Colonic mucosa (tissue), 4 donors: ENCODE data around the gene LAPTM4A. TPM values are rescaled to one million over a fixed set of nuclear protein-coding genes. Genes with fewer than 3 reads are reported as not detected.

Experiments used
- DNase-seq: peaks from one replicate; pipeline ENCODE4 v3.0.0-alpha.2; 2020
- H3K27ac ChIP-seq: fragments of 200-600 bp; one replicate; pipeline ENCODE4 v1.8.0; 2021
- H3K27me3 ChIP-seq: fragments of 200-600 bp; one replicate; pipeline ENCODE4 v1.8.0; 2021
- H3K36me3 ChIP-seq: fragments of 200-600 bp; one replicate; pipeline ENCODE4 v1.8.0; 2021
- H3K4me1 ChIP-seq: fragments of 200-600 bp; one replicate; pipeline ENCODE4 v1.8.0; 2021; ENCODE audit warnings: mild to moderate bottlenecking
- H3K4me3 ChIP-seq: fragments of 200-600 bp; one replicate; pipeline ENCODE4 v1.8.0; 2021
- H3K9ac ChIP-seq, 2 donors: one replicate each; pipeline ENCODE4 v1.7.0; 2013; ENCODE audit warnings: control low read depth in 2 of 2, low read depth in 2 of 2, low read length in 2 of 2
- H3K9me3 ChIP-seq: fragments of 200-600 bp; one replicate; pipeline ENCODE4 v1.8.0; 2021
- intact Hi-C: fragments of 100-400 bp; cut with DNase I; formaldehyde crosslinking; loops from one replicate; pipeline ENCODE4 v1.14.1; 2022
- total RNA-seq, 2 donors: library from RNA; stranded (reverse); fragmentation: NEBNext Ultra II Directional in 1 of 2; extraction: Animal tissue kit (Norgen Biotek cat#: 25700) in 1 of 2; gene quantifications; one replicate each; pipeline ENCODE4 v1.2.1, GENCODE V29; 2021
- TF ChIP-seq, protein P1 (sequence below): fragments of 200-600 bp; IDR thresholded peaks from one replicate; pipeline ENCODE4 v1.8.0; 2022; ENCODE audit warnings: antibody characterized with exemption, mild to moderate bottlenecking
- donor health status: healthy.
- donor health status: DM: no; HTN: no; CAD: no.
- donor health status: DM: no; HTN: no; CAD: no.

The LAPTM4A gene
- total RNA-seq, 2 donors from 2014 or later = 158 to 190 TPM

DNA sequence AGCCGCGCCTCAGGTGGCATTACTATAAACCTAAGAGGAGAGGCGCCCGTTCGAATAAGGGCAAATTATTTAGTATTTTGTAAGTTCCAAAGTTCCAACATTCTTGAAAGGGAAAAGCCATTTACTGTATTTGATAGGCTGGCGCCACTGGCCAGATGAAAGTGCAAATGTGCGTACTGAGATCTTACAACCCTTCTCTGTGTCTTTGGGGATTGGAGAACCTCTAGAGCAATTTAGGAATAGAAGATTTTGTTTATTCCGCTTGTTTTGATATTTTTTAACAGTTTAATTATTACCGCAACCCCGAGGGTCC, 61.1 kb downstream of the LAPTM4A start:
- Histone ChIP-seq H3K4me3 (peak overlapping the region; percentile 65), H3K4me1 (no peaks in the 10 kb centered on the region), H3K9me3 (no peaks in the 10 kb centered on the region), H3K9ac (peak overlapping the region in 1 of 2 donors; percentile 36), H3K27me3 (no peaks in the 10 kb centered on the region), H3K27ac (no peak overlapping the region), H3K36me3 (no peaks in the 10 kb centered on the region)
- TF ChIP-seq, protein P1, sequence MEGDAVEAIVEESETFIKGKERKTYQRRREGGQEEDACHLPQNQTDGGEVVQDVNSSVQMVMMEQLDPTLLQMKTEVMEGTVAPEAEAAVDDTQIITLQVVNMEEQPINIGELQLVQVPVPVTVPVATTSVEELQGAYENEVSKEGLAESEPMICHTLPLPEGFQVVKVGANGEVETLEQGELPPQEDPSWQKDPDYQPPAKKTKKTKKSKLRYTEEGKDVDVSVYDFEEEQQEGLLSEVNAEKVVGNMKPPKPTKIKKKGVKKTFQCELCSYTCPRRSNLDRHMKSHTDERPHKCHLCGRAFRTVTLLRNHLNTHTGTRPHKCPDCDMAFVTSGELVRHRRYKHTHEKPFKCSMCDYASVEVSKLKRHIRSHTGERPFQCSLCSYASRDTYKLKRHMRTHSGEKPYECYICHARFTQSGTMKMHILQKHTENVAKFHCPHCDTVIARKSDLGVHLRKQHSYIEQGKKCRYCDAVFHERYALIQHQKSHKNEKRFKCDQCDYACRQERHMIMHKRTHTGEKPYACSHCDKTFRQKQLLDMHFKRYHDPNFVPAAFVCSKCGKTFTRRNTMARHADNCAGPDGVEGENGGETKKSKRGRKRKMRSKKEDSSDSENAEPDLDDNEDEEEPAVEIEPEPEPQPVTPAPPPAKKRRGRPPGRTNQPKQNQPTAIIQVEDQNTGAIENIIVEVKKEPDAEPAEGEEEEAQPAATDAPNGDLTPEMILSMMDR = no peak
- no peak for DNase-seq
- intact Hi-C loops = no loop called here

DNA sequence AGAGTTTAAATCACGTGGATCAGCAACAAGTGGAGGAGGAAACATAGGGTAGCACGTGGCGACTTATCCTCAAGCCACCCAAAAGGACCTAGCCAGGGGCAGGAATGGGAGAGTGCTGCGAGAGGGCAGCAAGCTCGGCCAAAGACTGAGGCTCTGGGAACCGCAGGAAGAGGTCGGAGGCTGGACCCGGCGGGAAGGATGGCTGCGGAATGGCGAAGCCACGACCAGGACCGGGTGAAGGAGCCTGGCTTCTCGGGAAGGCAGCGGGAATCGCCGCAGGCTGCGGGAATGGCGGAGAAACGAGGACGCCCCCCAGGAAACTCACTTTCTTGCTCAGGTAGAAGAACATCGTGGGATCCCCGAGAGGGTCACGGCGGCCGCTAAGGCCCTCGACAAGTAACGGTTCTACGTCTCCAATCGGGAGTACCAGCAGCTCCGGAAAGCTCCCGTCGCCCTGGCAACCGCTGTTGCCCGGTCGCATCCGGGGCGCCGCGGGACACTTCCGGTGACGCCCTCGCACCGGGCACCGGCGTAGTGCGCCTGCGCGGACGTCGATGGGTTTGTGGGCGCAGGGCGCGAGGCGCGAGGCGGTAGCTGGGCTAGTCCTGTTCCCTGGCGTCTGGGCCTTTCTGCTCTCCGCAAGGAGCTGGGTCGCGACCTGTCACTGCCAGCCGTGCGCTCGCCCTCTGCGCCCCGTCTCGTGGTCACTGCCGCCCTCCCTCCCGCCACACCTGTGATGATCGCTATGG, 61.6 kb downstream of the LAPTM4A start, which contains the start of gene WDR35:
Gene WDR35 (minus strand): TSS at position 439 of the 749 bp plus-strand sequence. CDS start 90 bp downstream, at position 349.
- peak within 1 kb of the TSS; percentile 36 to 45 for H3K9ac ChIP-seq
- TF ChIP-seq, protein P1 = no peak
- H3K9me3 ChIP-seq = no peaks in the 10 kb centered on the region
- no peaks in the 10 kb centered on the region for H3K27me3 ChIP-seq
- peak within 1 kb of the TSS; percentile 65 for H3K4me3 ChIP-seq
- H3K36me3 ChIP-seq = no peaks in the 10 kb centered on the region
- no peak within 1 kb of the TSS for H3K27ac ChIP-seq
- no peaks in the 10 kb centered on the region for H3K4me1 ChIP-seq
- intact Hi-C loops = no loop called here
- DNase-seq = peak; percentile 94

DNA sequence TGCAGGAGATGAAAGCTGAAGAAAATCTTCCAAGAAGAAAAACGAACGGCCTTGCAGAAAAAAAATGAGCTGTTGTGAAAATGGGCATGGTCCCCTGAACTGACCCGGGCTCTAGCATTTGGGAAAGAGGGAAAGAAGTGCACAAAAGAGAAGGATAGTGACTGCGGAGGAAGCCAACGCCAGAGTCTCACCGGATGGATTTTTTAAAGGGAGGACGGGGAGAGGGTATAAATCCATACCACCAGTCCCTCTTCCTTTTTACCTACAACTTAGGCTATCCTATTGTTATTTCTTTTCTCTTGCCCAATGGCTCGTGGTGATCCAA, 62.1 kb downstream of the LAPTM4A start:
- intact Hi-C loops = no loop called here
- no peak overlapping the region for H3K27ac ChIP-seq
- TF ChIP-seq, protein P1 = no peak
- no peaks in the 10 kb centered on the region for H3K36me3 ChIP-seq
- H3K27me3 ChIP-seq = no peaks in the 10 kb centered on the region
- peak overlapping the region; percentile 65 for H3K4me3 ChIP-seq
- no peaks in the 10 kb centered on the region for H3K4me1 ChIP-seq
- H3K9me3 ChIP-seq = no peaks in the 10 kb centered on the region
- peak overlapping the region in 1 of 2 donors; percentile 36 for H3K9ac ChIP-seq
- no peak for DNase-seq

DNA sequence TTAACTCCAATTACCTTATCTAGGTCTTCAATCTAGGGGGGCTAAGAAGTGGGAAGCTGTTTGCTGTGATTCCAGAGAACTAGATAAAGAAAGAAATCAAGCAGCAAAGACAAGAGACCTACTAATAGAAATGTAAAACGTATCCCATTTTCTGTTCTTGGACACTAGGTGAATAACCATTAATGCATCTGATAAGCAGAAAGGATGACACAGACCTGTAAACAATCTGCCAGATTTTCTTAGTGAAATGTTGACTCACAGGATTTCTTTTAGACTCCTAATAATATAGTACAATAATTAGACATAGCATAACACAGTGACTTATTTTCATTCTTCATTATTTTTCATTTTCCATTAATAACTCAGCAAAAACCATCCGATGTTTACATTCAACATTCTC, 62.8 kb downstream of the LAPTM4A start:
- Histone ChIP-seq H3K27me3 (no peaks in the 10 kb centered on the region), H3K4me3 (no peak overlapping the region), H3K27ac (no peak overlapping the region), H3K4me1 (no peaks in the 10 kb centered on the region), H3K36me3 (no peaks in the 10 kb centered on the region), H3K9me3 (no peaks in the 10 kb centered on the region), H3K9ac (no peak overlapping the region)
- no peak for DNase-seq
- TF ChIP-seq, protein P1 = no peak
- intact Hi-C loops = no loop called here

DNA sequence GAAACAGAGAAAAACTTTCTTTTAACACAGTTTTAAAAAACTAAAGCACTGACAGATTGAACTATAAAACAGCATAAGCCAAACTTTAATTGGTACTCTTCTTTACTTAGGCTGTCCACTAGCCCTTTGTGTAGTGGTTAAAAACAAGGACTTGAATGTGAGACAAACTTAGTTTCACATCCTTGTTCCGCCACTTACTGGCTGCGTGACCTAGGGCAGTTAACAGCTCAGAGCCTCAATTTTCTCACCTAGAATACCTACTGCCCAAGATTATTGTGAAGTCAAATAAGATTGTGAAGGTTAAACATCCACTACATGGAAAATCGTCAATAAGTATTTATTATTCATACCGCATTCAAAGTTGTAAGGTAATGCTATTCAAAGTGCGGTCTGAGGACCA, 63.5 kb downstream of the LAPTM4A start:
- Histone ChIP-seq H3K27me3 (no peaks in the 10 kb centered on the region), H3K36me3 (no peaks in the 10 kb centered on the region), H3K4me3 (no peak overlapping the region), H3K27ac (no peak overlapping the region), H3K9ac (no peak overlapping the region), H3K4me1 (no peaks in the 10 kb centered on the region), H3K9me3 (no peaks in the 10 kb centered on the region)
- TF ChIP-seq, protein P1 = no peak
- no peak for DNase-seq
- intact Hi-C loops = no loop called here

Other genes with a start within 250 kb of the LAPTM4A start
- 1 to 10 TPM; 9.0 to 9.3 TPM for gene TTC32, start 149.6 kb downstream of the LAPTM4A start, total RNA-seq
- 1 to 10 TPM; 1.7 to 2.2 TPM for gene WDR35, start 61.5 kb downstream of the LAPTM4A start, total RNA-seq
- under 1 TPM; 0.12 to 0.13 TPM for gene MATN3, start 39.0 kb downstream of the LAPTM4A start, total RNA-seq
- 100 to 1,000 TPM; 156 to 213 TPM for gene SDC1, start 173.5 kb upstream of the LAPTM4A start, total RNA-seq